ENCODE results near the gene ANGPTL2.

- TF ChIP-seq CTCF (IDR thresholded peaks at IDR 0.05) (no peak), MAX (IDR thresholded peaks at IDR 0.05) (no peak), SREBF2 (IDR thresholded peaks at IDR 0.05) (no peak), EP300 (IDR thresholded peaks at IDR 0.05) (no peak), HDAC2 (IDR thresholded peaks at IDR 0.05) (no peak), ELK1 (IDR thresholded peaks at IDR 0.05; ENCODE audit: low read depth, low read length) (no peak), POLR2A (IDR thresholded peaks at IDR 0.05; ENCODE audit: low read length) (no peak), CBX2 (IDR thresholded peaks at IDR 0.05; ENCODE audit: borderline replicate concordance, low read depth) (no peak)
Observed at GRCh38 chr9:127143920-127144465, 21.6 kb upstream of the ANGPTL2 start.

Data from A549 (cell line).